T-helper 2 cell (primary cell): ENCODE measurements around the gene TSPAN32.

ENCODE experiments used
- DNase-seq, 5 experiments: peaks; one replicate each; pipeline versions ENCODE4 v3.0.0 to v3.0.0-alpha.2; 2012 to 2022

TSPAN32 gene

DNA sequence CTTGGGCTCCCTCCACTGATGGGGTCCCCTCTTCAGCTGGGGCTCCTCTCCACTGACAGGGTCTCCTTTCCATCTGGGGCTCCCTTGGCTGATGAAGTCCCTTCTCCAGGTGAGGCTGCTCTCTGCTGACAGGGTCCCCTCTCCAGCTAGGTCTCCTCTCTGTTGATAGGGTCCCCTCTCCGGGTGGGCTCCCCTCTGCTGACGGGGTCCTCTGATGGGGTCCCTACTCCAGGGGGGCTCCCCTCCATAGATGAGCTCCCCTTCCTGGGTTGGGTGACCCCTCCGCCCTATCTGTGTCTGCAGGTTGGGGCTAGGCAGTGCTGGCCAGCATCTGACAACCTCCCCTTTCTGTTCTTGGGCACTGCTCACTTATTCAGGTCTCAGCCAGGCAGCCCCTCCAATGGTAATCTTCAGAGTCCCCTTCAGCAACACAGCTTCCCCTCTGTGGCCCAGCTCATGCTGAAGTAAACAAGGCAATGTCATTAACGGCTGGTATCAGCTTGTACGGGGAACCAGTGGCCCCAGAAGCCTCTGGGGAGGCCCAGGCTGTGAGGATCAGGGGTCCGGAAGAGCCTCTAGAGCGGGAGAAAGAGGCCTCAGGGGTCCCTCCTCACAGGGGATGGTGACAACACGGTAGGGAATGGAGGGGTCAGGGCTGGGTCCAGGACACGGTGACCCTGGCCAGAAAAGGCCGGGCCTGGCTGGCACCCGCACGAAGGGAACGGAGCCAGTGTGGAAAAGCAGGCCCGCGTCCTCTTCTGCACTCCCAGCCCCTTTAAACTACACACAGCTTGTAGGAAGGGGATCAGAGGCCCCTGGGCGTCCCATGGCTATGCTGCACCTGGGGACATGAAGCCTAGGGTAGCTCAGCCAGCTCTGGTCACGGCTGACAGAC is 65.7 kb downstream of the TSPAN32 start:
- DNase-seq: no peak
